Measurements from ENCODE around the gene TRAF2. TPM values are rescaled to one million over a fixed set of nuclear protein-coding genes. Genes with fewer than 3 reads are reported as not detected.

Gene TRAF2
- total RNA-seq, 1 experiment from 2014 or later, result 6.3 TPM

GRCh38 chr9:136955943-136956335 is 69.6 kb downstream of the TRAF2 start:
- Histone ChIP-seq H3K9ac (ENCODE audit: low read length) (no peak overlapping the region), H3K27ac (ENCODE audit: low read length) (no peak overlapping the region), H2AFZ (ENCODE audit: low read length) (no peak overlapping the region), H3K36me3 (ENCODE audit: insufficient read depth, low read length) (no peaks in the 10 kb centered on the region), H3K27me3 (ENCODE audit: low read length) (no peaks in the 10 kb centered on the region), H4K20me1 (ENCODE audit: insufficient read depth, low read depth, low read length) (0 out of 2 replicates have a peak, but pooled peaks cover 2% of the 10 kb centered on the region), H3K79me2 (ENCODE audit: low read length) (no peaks in the 10 kb centered on the region), H3K4me3 (ENCODE audit: low read length) (no peak overlapping the region), H3K4me1 (ENCODE audit: low read length) (no peaks in the 10 kb centered on the region), H3K9me3 (ENCODE audit: low read length) (no peaks in the 10 kb centered on the region), H3K4me2 (ENCODE audit: low read depth, low read length, poor library complexity, severe bottlenecking) (no peak overlapping the region), H3K9me2 (replicated peaks; ENCODE audit: insufficient read depth, low read length) (no peaks in the 10 kb centered on the region)
- no peak for DNase-seq

DNA sequence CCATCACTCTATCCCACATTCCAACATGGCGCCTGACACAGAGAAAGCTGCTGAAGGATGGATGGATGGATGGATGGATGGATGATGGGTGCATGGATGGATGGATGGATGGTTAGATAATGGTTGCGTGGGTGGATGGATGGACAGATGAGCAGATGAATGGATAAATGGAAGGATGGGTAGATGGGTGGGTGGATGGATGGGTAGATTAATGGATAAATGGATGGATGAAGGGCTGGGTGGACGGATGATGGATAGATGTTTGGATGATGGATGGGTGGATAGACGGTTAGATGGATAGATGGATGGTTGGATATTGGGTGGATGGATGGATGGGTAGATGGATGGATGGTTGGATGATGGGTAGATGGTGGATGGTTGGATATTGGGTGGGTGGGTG is 70.3 kb downstream of the TRAF2 start:
- Histone ChIP-seq H3K79me2 (ENCODE audit: low read length) (no peaks in the 10 kb centered on the region), H3K27ac (ENCODE audit: low read length) (no peak overlapping the region), H4K20me1 (ENCODE audit: insufficient read depth, low read depth, low read length) (0 out of 2 replicates have a peak, but pooled peaks cover 3% of the 10 kb centered on the region), H3K4me2 (ENCODE audit: low read depth, low read length, poor library complexity, severe bottlenecking) (no peak overlapping the region), H3K4me3 (ENCODE audit: low read length) (no peak overlapping the region), H2AFZ (ENCODE audit: low read length) (no peak overlapping the region), H3K27me3 (ENCODE audit: low read length) (no peaks in the 10 kb centered on the region), H3K9ac (ENCODE audit: low read length) (no peak overlapping the region), H3K4me1 (ENCODE audit: low read length) (no peaks in the 10 kb centered on the region), H3K36me3 (ENCODE audit: insufficient read depth, low read length) (no peaks in the 10 kb centered on the region), H3K9me3 (ENCODE audit: low read length) (no peaks in the 10 kb centered on the region), H3K9me2 (replicated peaks; ENCODE audit: insufficient read depth, low read length) (no peaks in the 10 kb centered on the region)
- no peak for DNase-seq

DNA sequence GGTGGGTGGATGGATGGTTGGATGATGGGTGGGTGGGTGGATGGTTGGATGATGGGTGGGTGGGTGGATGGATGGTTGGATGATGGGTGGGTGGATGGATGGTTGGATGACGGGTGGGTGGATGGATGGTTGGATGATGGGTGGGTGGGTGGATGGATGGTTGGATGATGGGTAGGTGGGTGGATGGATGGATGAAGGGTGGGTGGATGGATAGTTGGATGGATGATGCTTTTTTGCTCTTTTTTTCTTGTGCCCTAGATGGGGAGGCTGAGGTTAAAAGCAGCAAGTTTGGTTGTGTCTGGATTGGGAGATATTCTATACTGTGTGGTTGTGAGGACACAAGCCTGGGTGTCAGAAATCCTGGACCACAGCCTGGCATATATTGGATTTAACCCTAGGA is 71.1 kb downstream of the TRAF2 start:
- H2AFZ ChIP-seq (ENCODE audit: low read length), result no peak overlapping the region
- H3K27me3 ChIP-seq (ENCODE audit: low read length), result no peaks in the 10 kb centered on the region
- no peaks in the 10 kb centered on the region for H3K9me3 ChIP-seq (ENCODE audit: low read length)
- DNase-seq, result no peak
- 0 out of 2 replicates have a peak, but pooled peaks cover 3% of the 10 kb centered on the region for H4K20me1 ChIP-seq (ENCODE audit: insufficient read depth, low read depth, low read length)
- H3K9ac ChIP-seq (ENCODE audit: low read length), result no peak overlapping the region
- no peak overlapping the region for H3K4me2 ChIP-seq (ENCODE audit: low read depth, low read length, poor library complexity, severe bottlenecking)
- no peaks in the 10 kb centered on the region for H3K9me2 ChIP-seq (replicated peaks; ENCODE audit: insufficient read depth, low read length)
- H3K36me3 ChIP-seq (ENCODE audit: insufficient read depth, low read length), result no peaks in the 10 kb centered on the region
- H3K27ac ChIP-seq (ENCODE audit: low read length), result no peak overlapping the region
- no peaks in the 10 kb centered on the region for H3K79me2 ChIP-seq (ENCODE audit: low read length)
- H3K4me1 ChIP-seq (ENCODE audit: low read length), result no peaks in the 10 kb centered on the region
- no peak overlapping the region for H3K4me3 ChIP-seq (ENCODE audit: low read length)

DNA sequence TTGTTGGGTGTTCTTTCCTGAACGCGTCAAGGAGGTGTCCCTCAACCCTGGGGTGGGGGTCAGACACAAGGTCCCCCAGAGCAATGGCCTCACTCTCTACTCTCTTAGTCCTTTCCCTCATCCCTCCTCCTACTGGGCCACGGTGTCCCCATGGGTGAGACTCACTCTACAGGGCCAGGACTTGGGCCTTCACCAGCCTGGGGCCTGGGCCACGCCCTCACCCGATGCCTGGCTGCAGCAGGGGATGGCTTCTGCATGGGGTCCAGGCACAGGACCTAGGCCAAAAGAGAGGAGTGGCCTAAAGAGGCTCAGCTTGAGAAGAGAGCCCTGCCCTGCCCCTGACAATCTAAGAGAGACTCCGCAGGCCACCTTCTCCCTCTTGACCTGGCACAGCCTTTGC is 71.6 kb downstream of the TRAF2 start:
- no peak overlapping the region for H3K9ac ChIP-seq (ENCODE audit: low read length)
- no peaks in the 10 kb centered on the region for H3K9me2 ChIP-seq (replicated peaks; ENCODE audit: insufficient read depth, low read length)
- H3K4me2 ChIP-seq (ENCODE audit: low read depth, low read length, poor library complexity, severe bottlenecking), result no peak overlapping the region
- H4K20me1 ChIP-seq (ENCODE audit: insufficient read depth, low read depth, low read length), result 0 out of 2 replicates have a peak, but pooled peaks cover 3% of the 10 kb centered on the region
- no peak for DNase-seq
- no peak overlapping the region for H2AFZ ChIP-seq (ENCODE audit: low read length)
- H3K9me3 ChIP-seq (ENCODE audit: low read length), result no peaks in the 10 kb centered on the region
- H3K27me3 ChIP-seq (ENCODE audit: low read length), result no peaks in the 10 kb centered on the region
- H3K27ac ChIP-seq (ENCODE audit: low read length), result no peak overlapping the region
- H3K79me2 ChIP-seq (ENCODE audit: low read length), result no peaks in the 10 kb centered on the region
- no peaks in the 10 kb centered on the region for H3K4me1 ChIP-seq (ENCODE audit: low read length)
- no peak overlapping the region for H3K4me3 ChIP-seq (ENCODE audit: low read length)
- no peaks in the 10 kb centered on the region for H3K36me3 ChIP-seq (ENCODE audit: insufficient read depth, low read length)

DNA sequence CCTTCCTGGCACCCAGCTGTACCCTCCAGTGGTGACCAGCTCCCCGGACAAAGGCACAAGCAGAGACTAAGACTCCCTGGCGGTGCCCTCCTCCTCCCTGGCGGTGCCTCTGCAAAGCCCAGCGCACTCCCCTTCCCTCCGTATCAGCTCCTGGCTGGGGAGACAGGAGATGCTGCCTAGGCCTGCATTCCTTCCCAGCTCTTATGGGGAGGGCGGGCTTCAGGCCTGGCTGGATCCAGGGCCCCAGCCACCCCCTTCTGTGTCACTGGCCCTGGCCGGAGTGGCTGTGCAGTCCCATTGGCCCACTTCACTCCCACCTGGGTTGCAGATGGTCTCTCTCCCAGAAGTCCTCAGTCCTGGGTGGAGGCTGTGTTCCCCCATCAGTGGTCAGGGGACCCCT is 72.2 kb downstream of the TRAF2 start:
- Histone ChIP-seq H3K79me2 (ENCODE audit: low read length) (no peaks in the 10 kb centered on the region), H3K9me3 (ENCODE audit: low read length) (no peaks in the 10 kb centered on the region), H3K4me2 (ENCODE audit: low read depth, low read length, poor library complexity, severe bottlenecking) (no peak overlapping the region), H3K27me3 (ENCODE audit: low read length) (no peaks in the 10 kb centered on the region), H3K9ac (ENCODE audit: low read length) (no peak overlapping the region), H3K4me3 (ENCODE audit: low read length) (no peak overlapping the region), H3K4me1 (ENCODE audit: low read length) (no peaks in the 10 kb centered on the region), H3K27ac (ENCODE audit: low read length) (no peak overlapping the region), H4K20me1 (ENCODE audit: insufficient read depth, low read depth, low read length) (0 out of 2 replicates have a peak, but pooled peaks cover 3% of the 10 kb centered on the region), H3K9me2 (replicated peaks; ENCODE audit: insufficient read depth, low read length) (no peaks in the 10 kb centered on the region), H3K36me3 (ENCODE audit: insufficient read depth, low read length) (no peaks in the 10 kb centered on the region), H2AFZ (ENCODE audit: low read length) (no peak overlapping the region)
- DNase-seq, result no peak

GRCh38 chr9:136958898-136959850 is 72.9 kb downstream of the TRAF2 start:
- Histone ChIP-seq H4K20me1 (ENCODE audit: insufficient read depth, low read depth, low read length) (0 out of 2 replicates have a peak, but pooled peaks cover 3% of the 10 kb centered on the region), H3K79me2 (ENCODE audit: low read length) (no peaks in the 10 kb centered on the region), H2AFZ (ENCODE audit: low read length) (no peak overlapping the region), H3K4me1 (ENCODE audit: low read length) (no peaks in the 10 kb centered on the region), H3K27me3 (ENCODE audit: low read length) (no peaks in the 10 kb centered on the region), H3K4me3 (ENCODE audit: low read length) (no peak overlapping the region), H3K9me3 (ENCODE audit: low read length) (no peaks in the 10 kb centered on the region), H3K4me2 (ENCODE audit: low read depth, low read length, poor library complexity, severe bottlenecking) (no peak overlapping the region), H3K9me2 (replicated peaks; ENCODE audit: insufficient read depth, low read length) (no peaks in the 10 kb centered on the region), H3K36me3 (ENCODE audit: insufficient read depth, low read length) (no peaks in the 10 kb centered on the region), H3K9ac (ENCODE audit: low read length) (no peak overlapping the region), H3K27ac (ENCODE audit: low read length) (no peak overlapping the region)
- DNase-seq, result no peak

- Histone ChIP-seq H4K20me1 (ENCODE audit: insufficient read depth, low read depth, low read length) (0 out of 2 replicates have a peak, but pooled peaks cover 3% of the 10 kb centered on the region), H3K79me2 (ENCODE audit: low read length) (no peaks in the 10 kb centered on the region), H3K9me2 (replicated peaks; ENCODE audit: insufficient read depth, low read length) (no peaks in the 10 kb centered on the region), H2AFZ (ENCODE audit: low read length) (no peak overlapping the region), H3K4me1 (ENCODE audit: low read length) (no peaks in the 10 kb centered on the region), H3K27ac (ENCODE audit: low read length) (no peak overlapping the region), H3K9me3 (ENCODE audit: low read length) (no peaks in the 10 kb centered on the region), H3K36me3 (ENCODE audit: insufficient read depth, low read length) (no peaks in the 10 kb centered on the region), H3K4me2 (ENCODE audit: low read depth, low read length, poor library complexity, severe bottlenecking) (no peak overlapping the region), H3K27me3 (ENCODE audit: low read length) (no peaks in the 10 kb centered on the region), H3K4me3 (ENCODE audit: low read length) (no peak overlapping the region), H3K9ac (ENCODE audit: low read length) (no peak overlapping the region)
- no peak for DNase-seq
Measured at GRCh38 chr9:136960212-136960937, 74.1 kb downstream of the TRAF2 start.

DNA sequence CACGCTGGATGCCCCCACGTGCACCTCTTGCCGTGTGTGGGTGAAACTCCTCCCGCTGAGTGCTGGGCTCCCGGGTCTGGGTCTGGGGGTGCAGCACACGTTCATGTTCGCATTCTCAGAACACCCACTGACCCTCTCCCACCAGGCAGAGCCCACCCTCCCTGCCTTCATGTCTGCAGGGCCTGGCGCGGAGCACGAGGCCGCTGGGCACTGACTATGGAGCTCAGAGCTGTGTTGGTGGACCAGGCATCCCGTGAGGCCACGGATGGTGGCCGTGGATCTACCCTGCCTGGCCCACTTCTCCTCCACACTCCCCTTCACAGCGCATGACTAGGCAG is 74.6 kb downstream of the TRAF2 start:
- no peak overlapping the region for H3K4me2 ChIP-seq (ENCODE audit: low read depth, low read length, poor library complexity, severe bottlenecking)
- DNase-seq, result no peak
- no peak overlapping the region for H3K4me3 ChIP-seq (ENCODE audit: low read length)
- no peaks in the 10 kb centered on the region for H3K9me3 ChIP-seq (ENCODE audit: low read length)
- no peaks in the 10 kb centered on the region for H3K79me2 ChIP-seq (ENCODE audit: low read length)
- no peak overlapping the region for H3K27ac ChIP-seq (ENCODE audit: low read length)
- no peaks in the 10 kb centered on the region for H3K27me3 ChIP-seq (ENCODE audit: low read length)
- H4K20me1 ChIP-seq (ENCODE audit: insufficient read depth, low read depth, low read length), result 0 out of 2 replicates have a peak, but pooled peaks cover 3% of the 10 kb centered on the region
- no peaks in the 10 kb centered on the region for H3K36me3 ChIP-seq (ENCODE audit: insufficient read depth, low read length)
- H2AFZ ChIP-seq (ENCODE audit: low read length), result no peak overlapping the region
- no peak overlapping the region for H3K9ac ChIP-seq (ENCODE audit: low read length)
- H3K4me1 ChIP-seq (ENCODE audit: low read length), result no peaks in the 10 kb centered on the region
- no peaks in the 10 kb centered on the region for H3K9me2 ChIP-seq (replicated peaks; ENCODE audit: insufficient read depth, low read length)

Measured in Karpas-422 (cell line).